SK-N-SH treated with all-trans-retinoic acid at 6 μM for 48 hours (cell line): ENCODE measurements around the gene TTLL6.

Source experiments
- ATAC-seq: fragments of 200-7000 bp; cut with Tn5 transposase; 3 replicates; pipeline ENCODE4 v1.9.1; 2020; ENCODE audit warnings: mild to moderate bottlenecking, moderate library complexity
- ARNTL ChIP-seq: fragments of 450-650 bp; formaldehyde crosslinking; IDR thresholded peaks from 2 replicates; pipeline ENCODE4 v1.5.0; 2020; ENCODE audit warnings: low read depth, mild to moderate bottlenecking, moderate library complexity, borderline replicate concordance
- BACH2 ChIP-seq: fragments of 250-450 bp; sonication (Bioruptor Pico); IDR thresholded peaks from 2 replicates; pipeline ENCODE4 v1.9.0; 2021; ENCODE audit warnings: mild to moderate bottlenecking, borderline replicate concordance
- CREB5 ChIP-seq: fragments of 250-450 bp; sonication (Bioruptor Pico); IDR thresholded peaks from 2 replicates; pipeline ENCODE4 v1.5.1; 2020; ENCODE audit warnings: low read depth, mild to moderate bottlenecking, moderate library complexity
- CSDC2 ChIP-seq: fragments of 250-450 bp; sonication (Bioruptor Pico); IDR thresholded peaks from 2 replicates; pipeline ENCODE4 v1.5.0; 2020; ENCODE audit warnings: mild to moderate bottlenecking, moderate library complexity
- CSRNP3 ChIP-seq: fragments of 250-450 bp; sonication (Bioruptor Pico); IDR thresholded peaks from 2 replicates; pipeline ENCODE4 v1.5.1; 2021; ENCODE audit warnings: mild to moderate bottlenecking, moderate library complexity
- ESRRG ChIP-seq: fragments of 250-450 bp; sonication (Bioruptor Pico); IDR thresholded peaks from 2 replicates; pipeline ENCODE4 v1.6.1; 2021; ENCODE audit warnings: mild to moderate bottlenecking
- GLIS3 ChIP-seq: fragments of 250-450 bp; sonication (Bioruptor Pico); IDR thresholded peaks from 2 replicates; pipeline ENCODE4 v1.5.0; 2020; ENCODE audit warnings: mild to moderate bottlenecking, moderate library complexity
- ISL1 ChIP-seq: fragments of 250-450 bp; sonication (Bioruptor Pico); IDR thresholded peaks from 2 replicates; pipeline ENCODE4 v2.1.2; 2022; ENCODE audit warnings: mild to moderate bottlenecking, moderate library complexity
- OSR1 ChIP-seq: fragments of 250-450 bp; sonication (Bioruptor Pico); IDR thresholded peaks from 2 replicates; pipeline ENCODE4 v1.8.0; 2022; ENCODE audit warnings: moderate library complexity, mild to moderate bottlenecking, inconsistent platforms
- POU6F1 ChIP-seq: fragments of 250-450 bp; sonication (Bioruptor Pico); IDR thresholded peaks from 2 replicates; pipeline ENCODE4 v1.8.0; 2021; ENCODE audit warnings: low read depth, mild to moderate bottlenecking, moderate library complexity, borderline replicate concordance
- PPARA ChIP-seq: fragments of 250-450 bp; sonication (Bioruptor Pico); IDR thresholded peaks from 2 replicates; pipeline ENCODE4 v1.5.0; 2020; ENCODE audit warnings: mild to moderate bottlenecking, borderline replicate concordance
- RARB ChIP-seq: fragments of 250-450 bp; sonication (Bioruptor Pico); IDR thresholded peaks from 2 replicates; pipeline ENCODE4 v1.8.0; 2021; ENCODE audit warnings: mild to moderate bottlenecking, moderate library complexity
- TCF4 ChIP-seq: fragments of 250-450 bp; sonication (Bioruptor Pico); IDR thresholded peaks from 2 replicates; pipeline ENCODE4 v1.8.0; 2021; ENCODE audit warnings: mild to moderate bottlenecking, moderate library complexity, borderline replicate concordance
- ZC3H10 ChIP-seq: fragments of 250-450 bp; sonication (Bioruptor Pico); IDR thresholded peaks from 2 replicates; pipeline ENCODE4 v1.5.1; 2021; ENCODE audit warnings: mild to moderate bottlenecking, moderate library complexity
- ZFP30 ChIP-seq: fragments of 450-650 bp; formaldehyde crosslinking; IDR thresholded peaks from 2 replicates; pipeline ENCODE4 v1.5.0; 2022; ENCODE audit warnings: mild to moderate bottlenecking, moderate library complexity
- ZNF565 ChIP-seq: fragments of 450-650 bp; formaldehyde crosslinking; conservative IDR thresholded peaks from 2 replicates; pipeline ENCODE4 v1.5.0; 2020; ENCODE audit warnings: low read depth, mild to moderate bottlenecking, moderate library complexity
- ZNF70 ChIP-seq: fragments of 450-650 bp; formaldehyde crosslinking; IDR thresholded peaks from 2 replicates; pipeline ENCODE4 v1.5.0; 2020; ENCODE audit warnings: mild to moderate bottlenecking, moderate library complexity
- TF ChIP-seq, protein P1 (sequence below): fragments of 250-450 bp; sonication (Bioruptor Pico); IDR thresholded peaks from 2 replicates; pipeline ENCODE4 v1.5.0; 2020; ENCODE audit warnings: mild to moderate bottlenecking, moderate library complexity
- TF ChIP-seq, protein P2 (sequence below): fragments of 250-450 bp; sonication (Bioruptor Pico); IDR thresholded peaks from 2 replicates; pipeline ENCODE4 v1.8.0; 2020; ENCODE audit warnings: mild to moderate bottlenecking, moderate library complexity, borderline replicate concordance

Gene TTLL6

GRCh38 chr17:48722915-48723422, 94.1 kb downstream of the TTLL6 start, which contains the start of gene PRAC2:
Gene PRAC2, plus strand, starts transcription at chr17:48723185. Its CDS starts 1,226 bp downstream, at chr17:48724411.
- TF ChIP-seq POU6F1 (CRISPR knock-in tag) (no peak), ISL1 (CRISPR knock-in tag) (no peak), OSR1 (CRISPR knock-in tag) (no peak), PPARA (no peak), RARB (no peak), ZNF565 (no peak), ARNTL (no peak), CSRNP3 (no peak), ZFP30 (CRISPR knock-in tag) (no peak), TCF4 (CRISPR knock-in tag) (no peak), BACH2 (CRISPR knock-in tag) (no peak), ESRRG (no peak)
- TF ChIP-seq, protein P1, sequence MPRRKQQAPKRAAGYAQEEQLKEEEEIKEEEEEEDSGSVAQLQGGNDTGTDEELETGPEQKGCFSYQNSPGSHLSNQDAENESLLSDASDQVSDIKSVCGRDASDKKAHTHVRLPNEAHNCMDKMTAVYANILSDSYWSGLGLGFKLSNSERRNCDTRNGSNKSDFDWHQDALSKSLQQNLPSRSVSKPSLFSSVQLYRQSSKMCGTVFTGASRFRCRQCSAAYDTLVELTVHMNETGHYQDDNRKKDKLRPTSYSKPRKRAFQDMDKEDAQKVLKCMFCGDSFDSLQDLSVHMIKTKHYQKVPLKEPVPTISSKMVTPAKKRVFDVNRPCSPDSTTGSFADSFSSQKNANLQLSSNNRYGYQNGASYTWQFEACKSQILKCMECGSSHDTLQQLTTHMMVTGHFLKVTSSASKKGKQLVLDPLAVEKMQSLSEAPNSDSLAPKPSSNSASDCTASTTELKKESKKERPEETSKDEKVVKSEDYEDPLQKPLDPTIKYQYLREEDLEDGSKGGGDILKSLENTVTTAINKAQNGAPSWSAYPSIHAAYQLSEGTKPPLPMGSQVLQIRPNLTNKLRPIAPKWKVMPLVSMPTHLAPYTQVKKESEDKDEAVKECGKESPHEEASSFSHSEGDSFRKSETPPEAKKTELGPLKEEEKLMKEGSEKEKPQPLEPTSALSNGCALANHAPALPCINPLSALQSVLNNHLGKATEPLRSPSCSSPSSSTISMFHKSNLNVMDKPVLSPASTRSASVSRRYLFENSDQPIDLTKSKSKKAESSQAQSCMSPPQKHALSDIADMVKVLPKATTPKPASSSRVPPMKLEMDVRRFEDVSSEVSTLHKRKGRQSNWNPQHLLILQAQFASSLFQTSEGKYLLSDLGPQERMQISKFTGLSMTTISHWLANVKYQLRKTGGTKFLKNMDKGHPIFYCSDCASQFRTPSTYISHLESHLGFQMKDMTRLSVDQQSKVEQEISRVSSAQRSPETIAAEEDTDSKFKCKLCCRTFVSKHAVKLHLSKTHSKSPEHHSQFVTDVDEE, result no peak
- TF ChIP-seq, protein P2, sequence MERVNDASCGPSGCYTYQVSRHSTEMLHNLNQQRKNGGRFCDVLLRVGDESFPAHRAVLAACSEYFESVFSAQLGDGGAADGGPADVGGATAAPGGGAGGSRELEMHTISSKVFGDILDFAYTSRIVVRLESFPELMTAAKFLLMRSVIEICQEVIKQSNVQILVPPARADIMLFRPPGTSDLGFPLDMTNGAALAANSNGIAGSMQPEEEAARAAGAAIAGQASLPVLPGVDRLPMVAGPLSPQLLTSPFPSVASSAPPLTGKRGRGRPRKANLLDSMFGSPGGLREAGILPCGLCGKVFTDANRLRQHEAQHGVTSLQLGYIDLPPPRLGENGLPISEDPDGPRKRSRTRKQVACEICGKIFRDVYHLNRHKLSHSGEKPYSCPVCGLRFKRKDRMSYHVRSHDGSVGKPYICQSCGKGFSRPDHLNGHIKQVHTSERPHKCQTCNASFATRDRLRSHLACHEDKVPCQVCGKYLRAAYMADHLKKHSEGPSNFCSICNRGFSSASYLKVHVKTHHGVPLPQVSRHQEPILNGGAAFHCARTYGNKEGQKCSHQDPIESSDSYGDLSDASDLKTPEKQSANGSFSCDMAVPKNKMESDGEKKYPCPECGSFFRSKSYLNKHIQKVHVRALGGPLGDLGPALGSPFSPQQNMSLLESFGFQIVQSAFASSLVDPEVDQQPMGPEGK (CRISPR knock-in tag), result no peak
- ATAC-seq, result no peak

DNA sequence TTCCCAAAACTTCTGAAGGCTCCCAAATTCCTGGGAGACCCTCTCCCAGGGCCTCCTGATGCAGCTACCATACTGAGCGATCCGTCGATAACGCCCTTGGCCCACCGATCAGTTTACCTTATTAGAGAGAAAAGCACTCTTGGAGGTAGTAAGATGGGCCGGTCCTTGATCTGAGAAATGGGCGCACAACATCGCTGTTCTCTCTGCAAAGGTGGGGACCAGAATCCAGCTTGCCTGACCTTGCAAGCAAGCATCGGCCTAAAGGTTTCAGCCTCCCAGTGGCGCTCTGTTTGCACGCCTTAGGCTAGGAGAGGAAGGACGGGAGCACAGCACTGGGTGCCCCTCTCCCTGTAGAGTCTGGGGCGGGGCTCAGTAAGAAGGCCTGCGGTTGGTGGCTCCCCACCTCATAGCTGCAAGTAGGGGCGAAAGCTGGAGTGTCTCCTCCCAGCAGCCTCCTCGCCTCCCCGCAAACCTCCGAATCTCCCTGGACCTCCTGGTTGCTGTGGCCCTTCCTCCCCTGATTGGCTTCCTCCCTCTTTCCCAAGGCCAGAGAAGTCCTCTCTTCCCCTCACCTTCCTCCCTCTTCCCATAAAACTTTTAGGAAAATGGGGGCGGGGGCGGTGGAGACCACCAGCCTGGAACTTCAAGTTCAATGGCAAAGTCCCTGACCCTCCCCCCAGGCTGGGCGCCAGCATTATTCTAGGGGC, 94.7 kb downstream of the TTLL6 start, which contains the start of gene PRAC1:
Gene PRAC1 (minus strand): TSS at position 318 of the 707 bp plus-strand sequence. CDS start 126 bp downstream, at position 192.
- no peak for ATAC-seq
- TF ChIP-seq CREB5 (CRISPR knock-in tag), result no peak
- TF ChIP-seq ZC3H10 (CRISPR knock-in tag), result no peak

GRCh38 chr17:48721009-48721402, 96.0 kb downstream of the TTLL6 start:
- ATAC-seq, result no peak

More at GRCh38 chr17:48721009-48721402, 96.0 kb downstream of the TTLL6 start:
- TF ChIP-seq ZNF565 (no peak), CSDC2 (no peak), ZNF70 (CRISPR knock-in tag) (no peak), TCF4 (CRISPR knock-in tag) (no peak), GLIS3 (CRISPR knock-in tag) (no peak), CSRNP3 (no peak)
